Measurements from ENCODE around the gene KRT39.

DNA sequence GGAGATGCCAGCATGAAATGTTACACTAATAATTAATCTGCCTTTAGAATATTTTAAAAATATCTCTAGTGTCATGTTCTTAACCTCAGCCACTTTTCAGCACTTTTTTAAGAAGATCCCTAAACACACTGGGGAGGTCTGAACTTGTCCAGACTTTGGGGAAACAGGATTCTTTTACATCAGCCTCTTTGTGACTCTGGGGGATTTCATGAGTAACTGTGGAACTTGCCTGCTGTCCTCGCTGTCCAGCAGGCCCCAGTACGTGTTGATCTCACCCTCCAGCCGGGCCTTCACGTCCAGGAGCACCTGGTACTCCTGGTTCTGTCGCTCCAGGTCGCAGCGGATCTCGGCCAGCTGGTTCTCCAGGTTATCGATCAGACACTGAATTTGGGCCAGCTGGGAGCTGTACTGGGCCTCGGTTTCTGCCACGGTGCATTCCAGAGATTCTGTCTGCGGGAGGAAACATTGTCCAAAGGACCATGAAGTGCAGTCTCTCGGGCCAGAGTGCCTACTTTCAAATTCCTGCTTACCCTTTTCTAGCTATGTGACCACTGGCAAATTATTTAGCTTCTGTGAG is 11.9 kb upstream of the KRT39 start:
- TF ChIP-seq EZH2 (IDR thresholded peaks at IDR 0.05; ENCODE audit: low read length): no peak
- TF ChIP-seq, protein P1, sequence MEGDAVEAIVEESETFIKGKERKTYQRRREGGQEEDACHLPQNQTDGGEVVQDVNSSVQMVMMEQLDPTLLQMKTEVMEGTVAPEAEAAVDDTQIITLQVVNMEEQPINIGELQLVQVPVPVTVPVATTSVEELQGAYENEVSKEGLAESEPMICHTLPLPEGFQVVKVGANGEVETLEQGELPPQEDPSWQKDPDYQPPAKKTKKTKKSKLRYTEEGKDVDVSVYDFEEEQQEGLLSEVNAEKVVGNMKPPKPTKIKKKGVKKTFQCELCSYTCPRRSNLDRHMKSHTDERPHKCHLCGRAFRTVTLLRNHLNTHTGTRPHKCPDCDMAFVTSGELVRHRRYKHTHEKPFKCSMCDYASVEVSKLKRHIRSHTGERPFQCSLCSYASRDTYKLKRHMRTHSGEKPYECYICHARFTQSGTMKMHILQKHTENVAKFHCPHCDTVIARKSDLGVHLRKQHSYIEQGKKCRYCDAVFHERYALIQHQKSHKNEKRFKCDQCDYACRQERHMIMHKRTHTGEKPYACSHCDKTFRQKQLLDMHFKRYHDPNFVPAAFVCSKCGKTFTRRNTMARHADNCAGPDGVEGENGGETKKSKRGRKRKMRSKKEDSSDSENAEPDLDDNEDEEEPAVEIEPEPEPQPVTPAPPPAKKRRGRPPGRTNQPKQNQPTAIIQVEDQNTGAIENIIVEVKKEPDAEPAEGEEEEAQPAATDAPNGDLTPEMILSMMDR (optimal IDR thresholded peaks at IDR 0.05 in 1 of 3, IDR thresholded peaks at IDR 0.05 in 1 of 3, conservative IDR thresholded peaks at IDR 0.05 in 1 of 3; ENCODE audit: extremely low read depth in 1 of 3, insufficient read depth in 2 of 3, low read length in 3 of 3): no peak
